DOHH2 (cell line): ENCODE results near the gene MROH2B.

Source experiments
- H3F3A ChIP-seq: fragments of 200-600 bp; sonication (generic), shearing (Covaris generic); 2 replicates; pipeline ENCODE4 v1.6.0; 2016; ENCODE audit warnings: antibody characterized with exemption, mild to moderate bottlenecking; ENCODE audit not compliant: control insufficient read depth, insufficient read depth
- H3K27ac ChIP-seq: fragments of 200-600 bp; sonication (generic); 2 replicates; pipeline ENCODE4 v1.5.1; 2014; ENCODE audit warnings: low read depth, mild to moderate bottlenecking, low read length, moderate library complexity
- H3K27me3 ChIP-seq: fragments of 200-600 bp; sonication (generic); 2 replicates; pipeline ENCODE4 v1.6.1; 2014; ENCODE audit warnings: mild to moderate bottlenecking, low read length, mixed read lengths; ENCODE audit not compliant: control insufficient read depth
- H3K36me3 ChIP-seq: fragments of 200-600 bp; sonication (generic); 2 replicates; pipeline ENCODE4 v1.6.1; 2014; ENCODE audit warnings: mild to moderate bottlenecking, low read length, moderate library complexity, mixed read lengths; ENCODE audit not compliant: control insufficient read depth
- H3K4me1 ChIP-seq: fragments of 200-600 bp; sonication (generic); 2 replicates; pipeline ENCODE4 v1.6.1; 2014; ENCODE audit warnings: mild to moderate bottlenecking, low read length, mixed read lengths; ENCODE audit not compliant: control insufficient read depth
- H3K4me2 ChIP-seq: fragments of 200-600 bp; sonication (generic); 2 replicates; pipeline ENCODE4 v1.6.0; 2014; ENCODE audit warnings: mild to moderate bottlenecking, low read length, moderate library complexity
- H3K4me3 ChIP-seq: fragments of 200-600 bp; sonication (generic); 2 replicates; pipeline ENCODE4 v1.5.1; 2014; ENCODE audit warnings: mild to moderate bottlenecking, low read length, mixed read lengths
- H3K79me2 ChIP-seq: fragments of 200-600 bp; sonication (generic); 2 replicates; pipeline ENCODE4 v1.6.1; 2014; ENCODE audit warnings: mild to moderate bottlenecking, low read length, mixed read lengths; ENCODE audit not compliant: control insufficient read depth
- H3K9me2 ChIP-seq: fragments of 200-600 bp; sonication (generic); replicated peaks from 2 replicates; pipeline ENCODE4 v1.6.1; 2014; ENCODE audit warnings: mild to moderate bottlenecking, low read length, mixed read lengths; ENCODE audit not compliant: control insufficient read depth
- H3K9me3 ChIP-seq: fragments of 200-600 bp; sonication (generic); 2 replicates; pipeline ENCODE4 v1.6.1; 2014; ENCODE audit warnings: antibody characterized with exemption, low read length, mixed read lengths; ENCODE audit not compliant: control insufficient read depth, insufficient read depth
- H4K20me1 ChIP-seq: fragments of 200-600 bp; sonication (generic); 2 replicates; pipeline ENCODE4 v1.6.0; 2014; ENCODE audit warnings: low read depth, mild to moderate bottlenecking, antibody characterized with exemption, low read length, moderate library complexity; ENCODE audit not compliant: control insufficient read depth, insufficient read depth
- EZH2phosphoT487 ChIP-seq: fragments of 200-600 bp; sonication (generic); IDR thresholded peaks from 2 replicates; pipeline ENCODE4 v1.6.1; 2017; ENCODE audit warnings: borderline replicate concordance, mild to moderate bottlenecking, antibody characterized with exemption, low read length, moderate library complexity, mixed read lengths
- TF ChIP-seq, protein P1 (sequence below): fragments of 200-600 bp; sonication (generic); IDR thresholded peaks from one replicate; pipeline ENCODE4 v1.5.1; 2014; ENCODE audit warnings: antibody characterized with exemption, mild to moderate bottlenecking, low read depth, low read length; ENCODE audit not compliant: poor library complexity, severe bottlenecking

MROH2B gene

DNA sequence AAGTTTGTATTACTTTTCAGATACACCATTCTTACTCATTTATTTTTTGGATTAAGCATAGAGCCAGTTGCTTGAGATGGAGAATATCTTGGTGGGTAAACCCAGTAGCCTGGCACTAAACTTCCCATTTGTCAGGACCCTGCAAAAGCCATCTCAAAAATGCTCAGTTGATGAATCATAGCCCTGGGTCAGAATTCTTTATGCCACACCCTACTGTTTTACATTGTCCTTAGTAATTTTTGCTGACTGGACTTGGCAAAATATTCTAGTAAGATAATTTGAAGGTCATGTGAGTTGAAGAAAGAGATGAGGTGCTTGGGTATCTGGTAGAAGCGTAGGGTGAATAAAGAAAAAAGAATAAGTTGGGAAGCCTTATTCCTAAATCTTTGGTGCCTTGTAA is 111.1 kb downstream of the MROH2B start:
- no peaks in the 10 kb centered on the region for H3K36me3 ChIP-seq
- no peaks in the 10 kb centered on the region for H3F3A ChIP-seq
- H3K27ac ChIP-seq: no peak overlapping the region
- H3K4me2 ChIP-seq: no peak overlapping the region
- H3K4me1 ChIP-seq: no peaks in the 10 kb centered on the region
- no peaks in the 10 kb centered on the region for H3K9me2 ChIP-seq
- no peaks in the 10 kb centered on the region for H3K9me3 ChIP-seq
- TF ChIP-seq EZH2phosphoT487: no peak
- TF ChIP-seq, protein P1, sequence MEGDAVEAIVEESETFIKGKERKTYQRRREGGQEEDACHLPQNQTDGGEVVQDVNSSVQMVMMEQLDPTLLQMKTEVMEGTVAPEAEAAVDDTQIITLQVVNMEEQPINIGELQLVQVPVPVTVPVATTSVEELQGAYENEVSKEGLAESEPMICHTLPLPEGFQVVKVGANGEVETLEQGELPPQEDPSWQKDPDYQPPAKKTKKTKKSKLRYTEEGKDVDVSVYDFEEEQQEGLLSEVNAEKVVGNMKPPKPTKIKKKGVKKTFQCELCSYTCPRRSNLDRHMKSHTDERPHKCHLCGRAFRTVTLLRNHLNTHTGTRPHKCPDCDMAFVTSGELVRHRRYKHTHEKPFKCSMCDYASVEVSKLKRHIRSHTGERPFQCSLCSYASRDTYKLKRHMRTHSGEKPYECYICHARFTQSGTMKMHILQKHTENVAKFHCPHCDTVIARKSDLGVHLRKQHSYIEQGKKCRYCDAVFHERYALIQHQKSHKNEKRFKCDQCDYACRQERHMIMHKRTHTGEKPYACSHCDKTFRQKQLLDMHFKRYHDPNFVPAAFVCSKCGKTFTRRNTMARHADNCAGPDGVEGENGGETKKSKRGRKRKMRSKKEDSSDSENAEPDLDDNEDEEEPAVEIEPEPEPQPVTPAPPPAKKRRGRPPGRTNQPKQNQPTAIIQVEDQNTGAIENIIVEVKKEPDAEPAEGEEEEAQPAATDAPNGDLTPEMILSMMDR: no peak
- no peaks in the 10 kb centered on the region for H4K20me1 ChIP-seq
- no peak overlapping the region for H3K4me3 ChIP-seq
- no peaks in the 10 kb centered on the region for H3K79me2 ChIP-seq
- no peaks in the 10 kb centered on the region for H3K27me3 ChIP-seq

DNA sequence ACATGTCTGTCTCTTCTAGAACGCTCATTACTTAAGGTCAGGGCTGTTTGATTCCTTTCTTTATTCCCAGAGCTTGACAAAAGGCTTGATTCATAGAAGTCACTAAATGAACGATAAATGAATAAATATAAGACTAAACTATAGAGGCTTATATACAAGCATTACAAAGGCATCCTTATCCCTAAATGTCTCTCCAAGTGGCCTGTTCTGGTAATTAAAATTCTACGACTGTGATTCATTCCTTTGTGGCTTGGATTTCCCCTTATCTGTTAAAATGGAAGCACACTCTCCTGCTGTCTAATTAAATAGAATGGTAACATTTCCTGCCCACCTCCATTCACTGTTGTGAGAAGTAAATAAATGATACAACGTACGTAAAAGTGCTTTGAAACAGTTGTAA is 112.3 kb downstream of the MROH2B start:
- no peak overlapping the region for H3K4me3 ChIP-seq
- no peaks in the 10 kb centered on the region for H3K9me3 ChIP-seq
- no peaks in the 10 kb centered on the region for H3K36me3 ChIP-seq
- H3K79me2 ChIP-seq: no peaks in the 10 kb centered on the region
- no peaks in the 10 kb centered on the region for H4K20me1 ChIP-seq
- H3K4me2 ChIP-seq: no peak overlapping the region
- no peaks in the 10 kb centered on the region for H3K9me2 ChIP-seq
- H3K27ac ChIP-seq: no peak overlapping the region
- H3K27me3 ChIP-seq: no peaks in the 10 kb centered on the region
- TF ChIP-seq EZH2phosphoT487: no peak
- TF ChIP-seq, protein P1: no peak
- H3F3A ChIP-seq: no peaks in the 10 kb centered on the region
- H3K4me1 ChIP-seq: no peaks in the 10 kb centered on the region

DNA sequence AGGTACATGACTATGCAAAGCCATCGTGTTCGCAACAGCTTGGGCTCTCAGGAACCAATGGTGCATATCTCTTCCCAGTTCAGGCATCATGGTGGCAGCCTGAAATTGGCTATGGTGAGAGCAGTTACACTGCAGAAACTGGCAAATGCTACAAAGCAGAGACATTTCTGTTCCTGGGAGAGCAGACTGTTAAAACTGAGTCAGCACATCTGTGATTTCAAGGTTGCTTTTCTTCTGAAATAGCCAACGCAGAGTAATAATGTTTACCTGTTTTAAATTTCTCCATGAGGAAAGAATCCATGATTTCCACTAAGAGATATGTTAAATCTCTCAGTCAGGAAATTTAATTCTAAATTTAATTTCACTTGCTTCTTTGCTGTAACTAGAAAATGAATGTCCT is 114.1 kb downstream of the MROH2B start:
- H3K36me3 ChIP-seq: no peaks in the 10 kb centered on the region
- no peaks in the 10 kb centered on the region for H3K27me3 ChIP-seq

More for the DNA sequence above, 114.1 kb downstream of the MROH2B start:
- H4K20me1 ChIP-seq: no peaks in the 10 kb centered on the region
- no peak overlapping the region for H3K27ac ChIP-seq
- no peaks in the 10 kb centered on the region for H3K9me2 ChIP-seq
- H3K4me3 ChIP-seq: no peak overlapping the region
- TF ChIP-seq, protein P1: no peak
- TF ChIP-seq EZH2phosphoT487: no peak
- no peaks in the 10 kb centered on the region for H3K9me3 ChIP-seq
- H3K4me1 ChIP-seq: no peaks in the 10 kb centered on the region
- H3K79me2 ChIP-seq: no peaks in the 10 kb centered on the region
- no peak overlapping the region for H3K4me2 ChIP-seq
- no peaks in the 10 kb centered on the region for H3F3A ChIP-seq
